Measurements from ENCODE around the gene FGFR3. TPM values are rescaled to one million over a fixed set of nuclear protein-coding genes. Genes with fewer than 3 reads are reported as not detected.

The FGFR3 gene
- total and polyA plus RNA-seq, 12 donors: 1.2 to 6.6 (median 2.4) TPM

DNA sequence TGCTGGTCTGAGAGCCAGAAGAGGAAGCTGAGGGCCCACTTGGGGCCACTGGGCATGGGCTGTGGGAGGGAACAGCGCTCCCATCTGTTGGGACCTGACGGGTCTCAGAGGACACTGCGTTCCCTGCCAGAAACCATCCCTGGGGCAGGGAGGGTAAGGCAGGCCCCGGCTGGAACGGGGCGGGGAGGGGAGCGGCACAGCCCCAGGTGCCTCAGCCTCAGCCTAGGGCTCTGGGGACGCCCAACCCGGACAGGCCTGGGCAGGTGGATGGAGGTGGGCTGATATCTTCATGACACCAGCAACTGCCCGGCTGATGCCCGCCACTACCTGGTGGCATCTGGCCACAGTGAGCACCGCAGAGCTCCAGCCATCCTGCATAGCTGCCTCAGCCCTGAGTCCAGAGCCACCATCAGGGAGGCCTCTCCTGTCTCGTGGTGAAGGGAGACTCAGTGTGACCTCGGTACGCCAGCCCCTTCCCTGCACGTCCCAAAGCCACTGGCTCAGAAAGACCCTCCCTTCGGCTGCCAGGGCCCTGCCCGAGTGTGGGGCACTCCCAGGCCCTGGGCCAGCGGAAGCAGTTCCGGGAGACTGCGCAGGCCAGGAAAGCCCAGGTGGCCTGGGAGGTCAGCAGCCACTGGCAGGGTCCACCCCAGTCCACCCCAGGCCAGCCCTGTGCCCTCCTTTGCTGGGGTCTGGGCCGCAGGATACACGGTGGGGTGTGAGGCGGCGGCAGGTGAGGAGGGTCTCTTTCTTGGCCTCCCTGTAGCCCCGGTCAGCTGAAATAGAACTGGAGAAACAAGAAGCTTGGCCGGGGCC lies 34.6 kb upstream of the FGFR3 start:
- peaks cover 0 to 22% (median 5%) of the 10 kb centered on the region in 9 donors for H3K4me1 ChIP-seq
- no peak for DNase-seq
- H3K9me3 ChIP-seq: no peaks in the 10 kb centered on the region
- WGBS, 2 donors: 88 to 91% methylated on average over 22 to 27 of the region's 27 CpGs
- no peak for TF ChIP-seq CTCF (IDR thresholded peaks at IDR 0.05)
- ATAC-seq: no peak
- intact Hi-C loops (cut with DNase I): no loop called here
- H3K27me3 ChIP-seq: peaks cover 0 to 15% (median 5%) of the 10 kb centered on the region in 7 donors
- no peak overlapping the region for H3K27ac ChIP-seq
- H3K4me3 ChIP-seq: no peak overlapping the region
- no peaks in the 10 kb centered on the region for H3K36me3 ChIP-seq

- DNase-seq: no peak
- peaks cover 0 to 23% (median 5%) of the 10 kb centered on the region in 7 donors for H3K27me3 ChIP-seq
- intact Hi-C loops (cut with DNase I): no loop called here
- H3K4me1 ChIP-seq: peaks cover 2 to 27% (median 9%) of the 10 kb centered on the region in 9 donors
- no peak for TF ChIP-seq CTCF (IDR thresholded peaks at IDR 0.05)
- H3K27ac ChIP-seq: peak overlapping the region in 5 of 10 donors; percentile 17 to 64 (median 48)
- no peak overlapping the region for H3K4me3 ChIP-seq
- 74 to 80% methylated on average over 18 to 19 of the region's 19 CpGs for whole genome bisulfite sequencing, 2 donors
- H3K36me3 ChIP-seq: no peaks in the 10 kb centered on the region
- no peaks in the 10 kb centered on the region for H3K9me3 ChIP-seq
- ATAC-seq: peak in 3 of 8 donors; percentile 6 to 53 (median 28)
Observed at GRCh38 chr4:1759170-1759817, 33.8 kb upstream of the FGFR3 start.

DNA sequence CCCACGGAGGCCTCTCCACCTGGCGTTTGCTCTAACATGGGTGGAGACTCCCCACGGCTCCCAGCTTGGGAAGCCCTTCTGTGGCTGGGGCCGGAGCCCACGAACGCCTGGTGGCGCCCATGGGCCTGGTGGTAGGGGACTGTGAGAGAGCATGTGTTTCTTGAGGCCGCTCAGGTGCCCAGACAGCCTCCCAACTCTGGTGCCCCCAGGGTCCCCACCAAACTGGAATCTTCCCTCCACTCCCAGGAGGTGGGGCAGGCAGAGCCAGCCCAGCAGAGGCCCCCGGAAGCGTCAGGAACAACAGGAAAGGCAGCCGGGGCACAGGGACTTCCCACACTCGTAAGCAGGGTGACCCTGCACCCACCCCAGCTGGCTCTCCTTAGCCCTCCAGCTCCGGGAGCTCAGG lies 33.3 kb upstream of the FGFR3 start:
- DNase-seq (no peak), ATAC-seq (peak in 3 of 8 donors; percentile 9 to 32 (median 21))
- H3K27ac ChIP-seq: peak overlapping the region in 5 of 10 donors; percentile 17 to 64 (median 48)
- no peak overlapping the region for H3K4me3 ChIP-seq
- TF ChIP-seq CTCF (IDR thresholded peaks at IDR 0.05): no peak
- peaks cover 0 to 28% (median 5%) of the 10 kb centered on the region in 7 donors for H3K27me3 ChIP-seq
- 74 to 75% methylated on average over 13 of the region's 13 CpGs for WGBS, 2 donors
- H3K36me3 ChIP-seq: no peaks in the 10 kb centered on the region
- H3K4me1 ChIP-seq: peaks cover 2 to 27% (median 9%) of the 10 kb centered on the region in 9 donors
- no peaks in the 10 kb centered on the region for H3K9me3 ChIP-seq
- intact Hi-C loops (cut with DNase I): no loop called here

DNA sequence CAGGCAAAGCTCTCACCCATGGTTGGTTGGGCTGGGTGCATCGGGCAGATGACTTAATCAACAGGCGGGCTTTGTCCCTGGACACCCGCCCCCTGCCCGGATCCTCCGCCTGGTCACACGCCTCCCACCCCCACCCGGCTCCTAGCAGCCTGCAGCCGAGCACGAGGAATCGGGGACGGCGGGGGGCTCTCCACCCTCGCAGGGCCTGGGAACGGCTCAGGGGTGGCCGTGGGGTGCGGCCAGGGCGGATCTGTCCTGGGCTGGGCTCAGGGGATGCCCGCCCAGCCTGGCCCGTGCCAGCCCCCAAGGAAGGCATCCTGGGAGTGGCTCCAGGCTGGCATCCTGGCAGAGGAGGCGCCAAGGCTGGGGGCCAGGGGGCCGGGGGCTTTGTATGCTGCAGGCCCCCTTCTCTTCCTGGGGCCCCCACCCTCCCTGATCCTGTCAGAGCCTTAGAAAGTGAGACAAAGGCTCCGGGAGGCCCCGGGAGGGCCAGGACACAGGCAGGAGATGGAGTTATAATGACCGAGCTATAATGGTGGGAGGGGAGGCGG lies 32.5 kb upstream of the FGFR3 start:
- ATAC-seq (peak in 5 of 8 donors; percentile 2 to 25 (median 19)), DNase-seq (no peak)
- Histone ChIP-seq H3K4me3 (no peak overlapping the region), H3K4me1 (peaks cover 2 to 27% (median 9%) of the 10 kb centered on the region in 9 donors), H3K9me3 (no peaks in the 10 kb centered on the region), H3K27ac (peak overlapping the region in 4 of 10 donors; percentile 17 to 64 (median 34)), H3K36me3 (no peaks in the 10 kb centered on the region), H3K27me3 (peaks cover 0 to 36% (median 5%) of the 10 kb centered on the region in 7 donors)
- WGBS, 2 donors: 56 to 59% methylated on average over 23 to 25 of the region's 25 CpGs
- intact Hi-C loops (cut with DNase I): no loop called here
- TF ChIP-seq CTCF (IDR thresholded peaks at IDR 0.05): no peak

All from heart right ventricle (tissue), 16 donors.